Stimulated activated CD4-positive, alpha-beta T cell treated with anti-CD3 and anti-CD28 coated beads, Interleukin-12 subunit alpha, Interleukin-12 subunit beta, amount 100 ng/mL, for 48 hours (primary cell): ENCODE results near the gene ITCH.
"Not testable (repeated sequence)": the region's sequence is repeated elsewhere in the genome, so short reads cannot be mapped to it uniquely, and the experiment has no call there.

Experiments
- DNase-seq, 3 donors: peaks; one replicate each; pipeline ENCODE4 v3.0.0-alpha.2; 2020; ENCODE audit warnings: low read depth in 2 of 3, low spot score in 1 of 3

The ITCH gene

GRCh38 chr20:34343458-34344211 is 19.4 kb upstream of the ITCH start:
- DNase-seq: no peak

DNA sequence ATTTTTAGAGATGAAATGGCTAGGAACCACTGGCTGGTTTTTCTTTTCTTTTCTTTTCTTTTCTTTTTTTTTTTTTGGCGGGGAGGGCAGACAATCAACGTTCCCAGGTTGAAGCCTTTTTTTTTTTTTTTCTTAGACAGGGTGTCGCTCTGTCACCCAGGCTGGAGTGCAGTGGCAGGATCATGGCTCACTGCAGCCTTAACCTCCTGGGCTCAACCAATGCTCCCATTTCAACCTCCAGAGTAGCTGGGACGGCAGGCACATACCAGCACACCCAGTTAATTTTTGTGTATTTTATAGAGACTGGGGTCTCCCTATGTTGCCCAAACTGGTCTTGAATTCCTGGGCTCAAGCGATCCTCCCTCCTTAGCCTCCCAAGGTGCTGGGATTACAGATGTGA is 18.8 kb upstream of the ITCH start:
- DNase-seq: no peak

GRCh38 chr20:34345402-34345736 is 17.7 kb upstream of the ITCH start:
- no peak for DNase-seq

- not testable (repeated sequence) for DNase-seq
These were observed 17.1 kb upstream of the ITCH start for GRCh38 chr20:34345839-34346532.

GRCh38 chr20:34346533-34346865 is 16.6 kb upstream of the ITCH start:
- DNase-seq: not testable (repeated sequence)

DNA sequence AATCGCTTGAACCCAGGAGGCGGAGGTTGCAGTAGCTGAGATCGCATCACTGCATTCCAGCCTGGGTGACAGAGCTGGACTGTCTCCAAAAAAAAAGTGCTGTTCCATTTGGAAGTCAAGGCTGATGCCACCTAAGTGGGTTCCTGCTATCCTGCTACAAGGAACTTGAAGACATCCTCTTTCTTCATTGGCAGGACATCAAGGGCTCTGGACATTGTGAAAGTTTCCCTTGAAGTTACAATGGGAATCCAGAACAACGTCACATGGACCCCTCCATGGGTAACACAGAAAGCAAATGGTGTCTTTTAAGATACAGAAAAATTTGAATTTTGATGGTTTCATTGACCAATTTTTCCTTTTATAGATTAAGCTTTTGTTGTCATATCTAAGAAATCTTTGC is 15.5 kb upstream of the ITCH start:
- DNase-seq: no peak

GRCh38 chr20:34350095-34350494 is 13.0 kb upstream of the ITCH start:
- no peak for DNase-seq

DNA sequence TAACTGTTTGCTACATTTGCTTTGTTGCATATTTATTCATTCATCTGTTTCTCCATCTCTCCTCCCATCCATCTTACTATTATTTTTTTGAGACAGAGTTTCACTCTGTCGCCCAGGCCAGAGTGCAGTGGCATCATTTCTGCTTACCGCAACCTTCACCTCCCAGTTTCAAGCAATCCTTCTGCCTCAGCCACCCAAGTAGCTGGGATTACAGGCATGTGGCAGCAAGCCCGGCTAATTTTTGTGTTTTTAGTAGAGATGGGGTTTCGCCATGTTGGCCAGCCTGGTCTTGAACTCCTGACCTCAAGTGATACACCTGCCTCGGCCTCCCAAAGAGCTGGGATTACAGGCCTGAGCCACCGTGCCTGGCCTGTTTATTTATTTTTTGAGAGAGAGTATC is 9.6 kb upstream of the ITCH start:
- DNase-seq: not testable (repeated sequence)

- no peak for DNase-seq
These were observed 7.6 kb upstream of the ITCH start for GRCh38 chr20:34355427-34355826.

GRCh38 chr20:34359729-34360128 is 3.3 kb upstream of the ITCH start:
- DNase-seq: not testable (repeated sequence)

DNA sequence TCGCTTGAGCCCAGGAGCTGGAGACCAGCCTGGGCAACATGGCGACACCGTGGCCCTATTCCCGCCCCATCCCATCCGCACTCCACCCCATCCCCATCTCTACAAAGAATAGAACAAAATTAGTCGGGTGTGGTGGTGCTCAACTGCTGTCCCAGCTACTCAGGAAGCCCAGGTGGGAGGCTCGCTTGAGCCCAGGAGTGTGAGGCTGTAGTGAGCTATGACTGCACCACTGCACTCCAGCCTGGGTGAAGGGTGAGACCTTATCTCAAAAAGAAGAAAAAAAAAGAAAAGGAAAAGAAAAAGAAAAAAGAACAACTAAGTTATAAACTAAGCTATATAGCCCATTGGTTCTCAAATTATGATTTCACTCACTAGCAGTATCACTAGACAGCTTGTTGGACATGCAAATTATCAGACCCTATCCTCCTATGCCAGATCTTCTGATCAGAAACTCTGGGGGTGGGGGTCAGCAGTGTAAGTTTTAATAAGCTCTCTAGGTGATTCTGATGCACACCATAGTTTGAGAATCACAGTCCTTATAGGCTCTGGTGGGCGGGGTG is 491 bp upstream of the ITCH start:
- no peak for DNase-seq

- peak in 2 of 3 donors; percentile 12 to 37 for DNase-seq
These were observed 571 bp downstream of the ITCH start for GRCh38 chr20:34363465-34364222.

GRCh38 chr20:34364223-34364506 is 1.1 kb downstream of the ITCH start:
- DNase-seq: no peak

GRCh38 chr20:34365765-34366213 is 2.7 kb downstream of the ITCH start:
- peak in 1 of 3 donors; percentile 5 for DNase-seq

DNA sequence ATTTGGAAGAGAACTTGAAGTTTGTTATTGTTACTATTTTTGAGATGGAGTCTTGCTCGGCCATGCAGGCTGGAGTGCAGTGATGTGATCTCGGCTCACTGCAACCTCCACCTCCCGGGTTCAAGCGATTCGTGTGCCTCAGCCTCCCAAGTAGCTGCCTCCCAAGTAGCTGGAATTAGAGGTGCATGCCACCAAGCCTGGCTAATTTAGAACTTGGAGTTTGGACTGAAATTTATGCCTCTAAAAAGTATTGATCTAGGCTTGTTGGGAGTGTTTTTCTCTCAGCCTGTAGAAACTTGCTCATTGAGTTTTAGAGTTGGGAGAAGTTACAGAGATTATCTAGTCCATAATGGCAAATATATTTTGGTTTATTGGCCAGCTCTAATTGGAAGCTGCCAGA is 4.1 kb downstream of the ITCH start:
- no peak for DNase-seq

GRCh38 chr20:34367911-34368310 is 4.8 kb downstream of the ITCH start:
- DNase-seq: not testable (repeated sequence)

GRCh38 chr20:34368547-34368946 is 5.5 kb downstream of the ITCH start:
- no peak for DNase-seq

- DNase-seq: no peak
These were observed 6.2 kb downstream of the ITCH start for GRCh38 chr20:34369265-34369664.

DNA sequence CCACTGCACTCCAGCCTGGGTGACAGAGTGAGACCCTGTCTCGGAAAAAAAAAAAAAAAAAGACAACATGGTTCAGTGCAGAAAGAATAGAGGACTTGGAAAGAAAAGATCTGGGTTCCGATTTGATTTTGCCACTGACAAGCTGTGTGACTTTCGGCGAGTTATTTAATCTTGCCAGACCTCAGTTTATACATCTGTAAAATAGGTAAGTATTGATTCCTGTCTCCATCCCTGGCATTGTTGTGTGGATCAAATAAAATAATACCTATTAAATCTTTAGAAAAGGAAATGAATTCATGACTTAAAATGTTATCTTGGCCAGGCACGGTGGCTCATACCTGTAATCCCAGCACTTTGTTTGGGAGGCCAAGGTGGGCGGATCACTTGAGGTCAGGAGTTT is 7.0 kb downstream of the ITCH start:
- DNase-seq: no peak

DNA sequence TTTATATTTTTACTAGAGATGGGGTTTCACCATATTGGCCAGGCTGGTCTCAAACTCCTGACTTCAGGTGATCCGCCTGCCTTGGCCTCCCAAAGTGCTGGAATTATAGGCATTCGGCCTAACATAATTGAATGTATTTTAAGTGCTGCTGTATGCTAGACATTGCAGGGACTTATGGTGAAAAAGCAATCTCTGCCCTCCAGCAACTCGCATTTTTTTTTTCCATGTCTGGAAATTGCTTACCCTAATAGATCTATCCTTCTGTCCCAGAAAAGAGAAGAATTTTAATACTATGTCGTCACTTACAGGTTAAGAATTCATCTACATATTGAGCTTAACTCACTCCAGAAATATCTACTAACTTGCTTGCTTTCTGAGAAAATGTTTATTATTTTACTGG is 10.4 kb downstream of the ITCH start:
- DNase-seq: no peak

DNA sequence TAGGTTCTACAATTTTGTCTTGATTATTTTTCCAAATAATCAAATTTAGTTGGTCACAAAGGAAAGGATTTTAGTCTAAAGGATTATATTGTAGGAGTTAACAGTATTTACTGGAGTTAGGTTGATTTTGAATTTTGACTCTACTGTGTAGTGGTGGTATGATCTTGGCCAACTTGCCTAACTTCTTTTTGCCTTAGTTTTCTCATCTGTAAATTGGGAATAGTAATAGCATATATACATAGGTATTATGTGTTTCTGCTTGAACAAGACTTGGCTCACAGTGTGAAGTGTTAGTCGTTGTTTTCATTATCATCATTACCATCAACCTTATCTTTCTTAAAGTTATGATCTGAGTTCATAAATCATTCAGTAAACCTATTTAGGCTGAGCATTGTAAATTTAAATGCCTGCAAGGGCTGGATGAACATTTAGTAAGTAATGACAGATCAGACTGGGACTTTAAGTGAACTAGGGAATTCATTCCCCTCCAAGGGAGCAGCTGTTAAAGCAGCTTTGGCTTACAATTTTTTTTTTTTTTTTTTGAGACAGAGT is 11.2 kb downstream of the ITCH start:
- no peak for DNase-seq

DNA sequence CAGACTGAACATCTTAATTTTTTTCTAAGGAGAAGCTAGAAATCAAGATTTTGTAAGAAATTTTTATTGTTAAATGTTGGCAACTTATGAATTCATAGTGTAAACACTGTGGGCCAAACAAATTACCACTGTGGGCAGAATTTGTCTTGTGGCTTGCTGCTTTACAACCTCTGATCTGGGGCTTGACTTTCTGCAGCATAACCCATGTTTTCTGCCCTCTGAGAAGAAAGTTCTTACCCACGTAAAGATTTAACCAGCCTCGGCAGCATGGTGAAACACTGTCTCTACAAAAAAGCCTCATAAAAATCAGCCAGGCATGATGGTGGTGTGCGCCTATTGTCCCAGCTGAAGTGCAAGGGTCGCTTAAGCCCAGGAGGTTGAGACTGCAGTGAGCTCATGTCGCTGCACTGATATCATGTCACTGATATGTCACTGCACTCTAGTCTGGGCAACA is 12.9 kb downstream of the ITCH start:
- no peak for DNase-seq
